GM12891 (cell line): ENCODE data around the gene ZEB2.
A peak's percentile ranks its signal among the peaks of the same experiment; 100 is the strongest.

Experiments used
- DNase-seq: peaks from one replicate; pipeline ENCODE4 v3.0.0; 2011; ENCODE audit warnings: low spot score; ENCODE audit not compliant: insufficient read length
- FAIRE-seq: peaks from 2 replicates; lab custom pipeline; 2011; peaks lifted over from hg19 to GRCh38; lab: Jason Lieb, UNC
- PAX5 ChIP-seq: IDR thresholded peaks from 2 replicates; pipeline ENCODE4 v1.6.1; 2011; ENCODE audit warnings: low read length, moderate library complexity, mild to moderate bottlenecking; ENCODE audit not compliant: insufficient read depth, severe bottlenecking
- POLR2A ChIP-seq: IDR thresholded peaks from 2 replicates; pipeline ENCODE4 v1.6.1; 2011; ENCODE audit warnings: low read depth, low read length, control low read depth
- POLR2AphosphoS5 ChIP-seq: IDR thresholded peaks from 2 replicates; pipeline ENCODE4 v1.6.1; 2011; ENCODE audit warnings: low read depth, low read length, control low read depth
- POU2F2 ChIP-seq: IDR thresholded peaks from 2 replicates; pipeline ENCODE4 v1.6.1; 2011; ENCODE audit warnings: low read depth, mild to moderate bottlenecking, control low read depth, low read length, moderate library complexity
- SPI1 ChIP-seq: IDR thresholded peaks from 2 replicates; pipeline ENCODE4 v1.6.1; 2011; ENCODE audit warnings: low read depth, low read length, control low read depth
- TAF1 ChIP-seq: IDR thresholded peaks from 2 replicates; pipeline ENCODE4 v1.6.1; 2011; ENCODE audit warnings: low read depth, low read length, control low read depth

The ZEB2 gene

DNA sequence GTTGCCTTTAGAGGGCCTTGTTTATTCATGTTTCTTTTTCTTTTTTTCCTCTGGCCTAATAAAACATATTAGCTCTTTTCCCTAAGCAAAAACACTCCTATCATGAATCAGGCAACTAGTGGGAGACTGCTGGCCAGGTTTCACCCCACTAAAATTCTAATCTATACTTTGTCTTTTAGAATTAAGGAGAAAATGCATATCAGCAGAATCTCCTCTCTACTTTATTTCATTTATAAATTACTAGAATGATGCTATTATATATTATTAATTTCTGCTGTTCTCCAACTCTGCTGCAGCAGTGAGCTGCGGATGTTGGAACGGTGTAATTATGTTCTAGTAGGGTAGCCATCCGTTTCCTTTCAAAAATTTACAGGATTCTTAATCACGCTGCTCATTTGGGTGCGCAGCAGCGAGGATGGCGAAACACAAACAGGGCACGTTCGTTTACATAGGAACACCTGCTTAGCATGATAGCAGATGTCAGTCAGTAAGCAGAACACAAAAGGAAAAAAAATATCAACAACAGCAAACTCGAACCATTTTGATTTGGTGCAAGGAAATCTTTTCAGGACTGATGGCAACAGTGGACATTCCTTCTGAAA lies 30.5 kb downstream of the ZEB2 start:
- no peak for FAIRE-seq
- TF ChIP-seq POU2F2 (no peak), PAX5 (no peak), TAF1 (no peak), SPI1 (no peak), POLR2A (no peak), POLR2AphosphoS5 (no peak)
- no peak for DNase-seq

DNA sequence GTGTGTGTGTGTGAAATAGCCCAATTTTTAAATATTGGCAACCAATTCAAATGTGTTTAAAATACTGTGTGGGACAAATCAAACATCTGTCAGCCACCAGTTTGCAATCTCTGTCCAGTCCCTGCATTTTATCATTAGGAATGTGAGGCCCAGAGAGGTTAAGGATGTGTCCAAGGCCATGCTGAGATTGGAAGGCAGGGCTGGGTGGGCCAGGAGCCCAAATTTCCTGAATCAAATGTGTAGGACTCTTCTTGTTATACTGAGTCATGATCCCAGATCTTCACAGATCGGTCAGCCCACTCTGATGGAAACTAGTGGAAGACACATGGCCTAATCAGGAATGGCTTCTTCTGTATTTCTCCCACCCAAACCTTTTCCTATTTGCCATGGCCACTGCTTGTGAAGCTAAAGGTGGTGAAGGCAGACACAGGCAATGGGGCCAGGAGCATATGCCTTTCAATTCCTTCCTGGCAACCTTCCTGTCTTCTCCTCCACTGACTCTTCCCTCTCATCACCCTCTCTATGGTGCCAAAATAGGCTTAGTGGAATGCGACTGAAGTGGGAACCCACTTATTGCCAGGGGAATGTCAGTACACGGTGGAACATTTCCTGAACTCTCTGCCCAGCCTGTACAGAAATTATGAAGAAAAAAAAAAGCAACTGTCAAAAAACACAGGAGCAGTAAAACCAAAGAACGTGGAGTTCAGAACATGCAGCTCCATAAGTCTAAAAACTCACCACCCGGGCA lies 35.5 kb downstream of the ZEB2 start:
- no peak for TF ChIP-seq POLR2AphosphoS5
- no peak for TF ChIP-seq POU2F2
- no peak for FAIRE-seq
- DNase-seq: no peak

DNA sequence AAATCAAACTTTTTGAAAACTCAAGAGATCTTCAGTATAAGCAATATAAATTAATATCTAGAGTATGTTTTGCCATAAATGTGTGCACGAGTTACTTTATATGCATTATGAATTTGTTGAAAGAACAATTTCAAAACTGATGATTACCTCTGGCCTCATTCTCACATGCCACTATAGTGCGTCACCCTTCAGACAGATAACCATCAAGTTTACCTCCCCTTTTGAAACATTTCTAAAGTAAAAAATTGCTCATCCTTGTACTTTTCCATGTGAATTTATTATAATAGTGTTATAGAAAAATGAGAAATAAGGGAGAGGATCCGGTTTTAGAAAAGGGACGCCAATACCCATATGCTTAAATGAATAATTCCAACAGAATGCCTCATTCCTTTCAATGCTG lies 38.3 kb downstream of the ZEB2 start:
- DNase-seq: no peak
- FAIRE-seq: no peak
- no peak for TF ChIP-seq TAF1
- no peak for TF ChIP-seq POU2F2

DNA sequence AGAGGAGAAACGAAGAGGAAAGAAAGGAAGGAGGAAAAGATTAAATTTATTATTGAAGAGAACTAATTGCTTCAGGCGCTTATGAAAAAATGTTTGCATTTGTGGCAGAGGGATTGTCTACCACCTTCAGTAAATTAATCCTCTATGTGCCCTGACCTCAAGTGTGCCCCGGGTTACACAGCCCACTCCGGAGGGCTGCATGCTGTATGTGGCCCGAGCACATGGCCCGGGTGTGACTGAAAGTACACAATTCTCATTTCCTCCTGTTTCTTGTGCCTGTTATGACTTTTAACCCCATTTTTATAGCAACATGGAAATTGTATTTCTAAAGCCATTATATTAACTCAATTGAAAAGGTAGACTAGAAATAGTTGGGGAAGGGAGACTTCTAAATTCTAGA lies 38.8 kb downstream of the ZEB2 start:
- no peak for FAIRE-seq
- DNase-seq: no peak
- TF ChIP-seq POLR2AphosphoS5 (no peak), POU2F2 (no peak), PAX5 (no peak), TAF1 (no peak), SPI1 (0 out of 2 replicates have a peak, but pooled peaks have one; percentile 13), POLR2A (no peak)

DNA sequence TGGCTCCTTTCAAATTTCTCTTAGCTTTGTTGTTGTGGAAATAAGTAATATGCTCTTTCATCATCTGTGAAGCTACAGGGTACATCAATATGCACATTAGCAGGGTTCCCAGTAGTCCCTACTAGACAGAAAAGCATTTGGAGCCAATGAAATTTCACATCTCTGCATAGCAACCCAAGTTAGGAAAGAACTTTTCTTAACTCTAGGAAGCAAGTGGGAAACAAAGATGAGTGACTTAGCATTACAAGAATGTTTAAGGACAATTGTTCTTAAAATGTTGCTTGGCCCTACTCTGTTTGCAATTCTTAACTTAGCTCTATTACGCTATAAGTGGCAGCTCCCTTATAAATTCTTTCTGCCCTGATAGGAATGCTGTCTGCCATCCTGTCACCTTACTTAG lies 39.6 kb downstream of the ZEB2 start:
- TF ChIP-seq POU2F2 (no peak), POLR2AphosphoS5 (no peak), SPI1 (no peak), PAX5 (no peak), TAF1 (no peak), POLR2A (no peak)
- no peak for DNase-seq
- no peak for FAIRE-seq

DNA sequence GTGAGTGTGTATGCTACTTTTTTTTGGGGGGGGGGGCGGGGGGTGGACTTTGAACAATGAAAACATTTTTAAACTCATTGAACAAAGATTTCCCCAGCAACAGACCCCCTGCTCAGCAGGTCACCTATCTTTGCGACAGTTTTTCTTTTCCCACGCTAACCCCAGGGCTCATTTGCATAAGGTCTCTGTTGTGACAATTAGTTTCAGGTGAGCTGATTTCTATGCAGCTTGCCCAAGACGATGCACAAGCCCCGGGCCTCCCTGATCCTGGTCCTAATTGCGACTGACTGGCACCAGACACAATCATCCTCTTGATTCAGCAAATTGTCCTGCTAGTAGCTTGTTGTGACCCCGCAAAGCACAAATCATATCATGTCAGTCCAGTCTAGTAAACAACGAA lies 40.3 kb downstream of the ZEB2 start:
- no peak for TF ChIP-seq POLR2AphosphoS5
- no peak; the same call in 1 of the 2 replicates for TF ChIP-seq POU2F2
- no peak for TF ChIP-seq PAX5
- no peak for TF ChIP-seq SPI1
- no peak for TF ChIP-seq TAF1
- FAIRE-seq (peak; percentile 20), DNase-seq (no peak)

DNA sequence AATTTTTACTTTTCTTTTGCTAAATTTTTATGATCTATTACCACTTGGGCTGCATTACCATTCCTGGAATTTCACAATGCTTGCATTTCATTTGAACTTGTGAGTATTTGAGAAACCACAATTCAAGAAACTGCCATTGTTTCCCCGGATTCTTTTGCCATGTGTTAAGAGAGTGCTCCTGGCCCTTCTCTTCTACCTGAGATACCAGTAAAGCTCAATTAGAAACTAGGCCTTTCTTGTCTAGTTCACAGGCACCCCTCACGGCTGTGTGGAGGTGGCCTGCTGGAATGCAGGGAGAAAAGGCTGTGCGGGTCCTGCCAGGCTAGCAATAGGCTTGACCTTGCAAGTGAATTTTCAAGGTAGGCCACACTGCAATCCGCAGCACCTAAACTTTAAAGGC lies 40.8 kb downstream of the ZEB2 start:
- no peak for DNase-seq
- no peak for TF ChIP-seq POU2F2
- no peak for TF ChIP-seq POLR2AphosphoS5
- TF ChIP-seq POLR2A: no peak
- no peak for TF ChIP-seq SPI1
- TF ChIP-seq TAF1: no peak
- no peak for TF ChIP-seq PAX5
- FAIRE-seq: no peak

DNA sequence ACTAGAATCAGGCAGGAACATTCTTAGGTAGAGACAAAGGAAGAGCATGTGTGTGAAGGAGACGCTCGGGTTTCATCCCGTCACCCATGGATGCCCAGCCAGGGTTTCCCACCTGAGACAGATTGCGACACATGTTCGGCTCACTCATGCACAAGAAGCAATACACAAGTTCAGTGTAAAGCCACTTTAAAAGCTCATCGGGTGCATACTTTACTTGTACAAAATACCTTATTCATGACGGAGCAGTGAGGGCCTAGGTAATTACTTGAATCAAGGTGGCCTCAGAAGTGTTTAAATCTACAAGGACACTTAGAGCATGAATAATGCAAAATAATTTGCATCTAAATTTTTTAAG lies 42.0 kb downstream of the ZEB2 start:
- no peak for DNase-seq
- FAIRE-seq: no peak
- TF ChIP-seq SPI1 (no peak), POLR2A (no peak), PAX5 (no peak), TAF1 (no peak), POU2F2 (no peak), POLR2AphosphoS5 (no peak)

DNA sequence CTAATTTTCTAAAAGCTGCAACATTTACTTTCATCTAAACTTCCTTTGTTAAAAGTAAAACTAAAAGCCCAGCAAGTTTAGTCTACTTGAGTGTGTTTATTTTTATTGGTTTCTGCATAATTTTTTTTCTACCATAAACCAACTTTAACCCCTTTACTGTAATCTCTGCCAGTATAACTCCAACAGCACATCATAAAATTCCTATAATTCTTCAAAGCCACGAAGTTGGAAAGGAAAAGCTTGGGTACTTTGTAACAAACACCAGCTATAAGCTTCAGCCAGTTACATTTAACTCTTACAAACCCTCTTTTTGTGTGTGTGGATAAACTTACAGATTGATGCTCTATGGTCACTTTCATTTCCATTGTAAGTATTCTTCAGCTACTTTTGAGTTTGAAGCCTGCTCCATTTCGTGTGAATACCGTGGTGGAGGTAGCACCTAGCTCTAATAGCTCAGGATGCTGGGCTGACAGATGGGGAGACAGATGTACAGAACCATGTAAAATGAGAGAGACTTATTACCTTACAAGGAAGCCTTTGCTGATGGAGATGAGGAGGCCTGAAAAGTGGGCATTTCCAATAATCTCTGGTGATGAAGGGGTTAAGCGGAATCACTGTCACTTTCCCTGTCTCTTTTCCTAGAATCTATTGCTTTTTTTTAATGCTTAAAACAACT lies 42.5 kb downstream of the ZEB2 start:
- no peak for TF ChIP-seq POU2F2
- no peak for TF ChIP-seq PAX5
- TF ChIP-seq POLR2AphosphoS5: no peak
- no peak for TF ChIP-seq TAF1
- no peak for TF ChIP-seq SPI1
- TF ChIP-seq POLR2A: no peak
- FAIRE-seq: no peak

DNA sequence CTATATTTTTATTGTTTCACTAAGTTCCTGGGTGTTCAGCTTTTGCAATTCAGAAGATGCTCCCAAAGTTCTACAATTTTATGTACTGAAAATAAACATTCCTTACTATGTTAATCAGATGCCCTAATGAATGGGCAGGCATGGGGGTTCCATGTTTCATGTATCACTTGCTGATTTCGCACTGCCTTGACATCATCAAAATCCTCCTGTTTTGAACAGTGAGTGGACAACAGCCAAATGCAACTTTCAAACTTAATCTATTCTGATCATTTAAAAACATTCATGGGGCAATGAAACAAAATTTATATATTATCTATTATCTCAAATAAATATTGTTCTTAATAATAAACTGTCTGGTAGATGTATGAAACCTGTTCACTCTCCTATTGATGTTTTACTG lies 43.2 kb downstream of the ZEB2 start:
- FAIRE-seq: no peak
- DNase-seq: no peak
- TF ChIP-seq POU2F2: no peak
- TF ChIP-seq POLR2A: no peak
- no peak for TF ChIP-seq PAX5
- no peak for TF ChIP-seq TAF1
- TF ChIP-seq POLR2AphosphoS5: no peak
- TF ChIP-seq SPI1: no peak

More for the DNA sequence above, 42.5 kb downstream of the ZEB2 start:
- DNase-seq: no peak
